Mucosa of rectum (tissue), 2 donors: Measurements from ENCODE around the gene ZNF385B.

Source experiments
- H3K27ac ChIP-seq, 2 donors: one replicate each; pipeline ENCODE4 v1.7.0; 2013; ENCODE audit warnings: inconsistent platforms in 2 of 2, low read depth in 2 of 2, low read length in 2 of 2
- H3K27me3 ChIP-seq, 2 donors: one replicate each; pipeline ENCODE4 v1.7.0; 2013; ENCODE audit warnings: low read length in 2 of 2; ENCODE audit not compliant: control insufficient read depth in 2 of 2, insufficient read depth in 2 of 2
- H3K36me3 ChIP-seq, 2 donors: one replicate each; pipeline ENCODE4 v1.7.0; 2013; ENCODE audit warnings: low read length in 2 of 2; ENCODE audit not compliant: control insufficient read depth in 2 of 2, insufficient read depth in 2 of 2
- H3K4me1 ChIP-seq, 2 donors: one replicate each; pipeline ENCODE4 v1.7.0; 2013; ENCODE audit warnings: low read length in 2 of 2, mild to moderate bottlenecking in 1 of 2; ENCODE audit not compliant: control insufficient read depth in 2 of 2, insufficient read depth in 2 of 2
- H3K4me3 ChIP-seq, 2 donors: one replicate each; pipeline ENCODE4 v1.7.0; 2013; ENCODE audit warnings: low read length in 2 of 2
- H3K9ac ChIP-seq, 2 donors: one replicate each; pipeline ENCODE4 v1.7.0; 2013; ENCODE audit warnings: low read length in 2 of 2, low read depth in 1 of 2, mild to moderate bottlenecking in 1 of 2
- H3K9me3 ChIP-seq, 2 donors: one replicate each; pipeline ENCODE4 v1.7.0; 2013; ENCODE audit warnings: low read length in 2 of 2; ENCODE audit not compliant: control insufficient read depth in 2 of 2
- donor health status: healthy.
- donor health status: Normal muscosa, but diverticular disease.

Gene ZNF385B

DNA sequence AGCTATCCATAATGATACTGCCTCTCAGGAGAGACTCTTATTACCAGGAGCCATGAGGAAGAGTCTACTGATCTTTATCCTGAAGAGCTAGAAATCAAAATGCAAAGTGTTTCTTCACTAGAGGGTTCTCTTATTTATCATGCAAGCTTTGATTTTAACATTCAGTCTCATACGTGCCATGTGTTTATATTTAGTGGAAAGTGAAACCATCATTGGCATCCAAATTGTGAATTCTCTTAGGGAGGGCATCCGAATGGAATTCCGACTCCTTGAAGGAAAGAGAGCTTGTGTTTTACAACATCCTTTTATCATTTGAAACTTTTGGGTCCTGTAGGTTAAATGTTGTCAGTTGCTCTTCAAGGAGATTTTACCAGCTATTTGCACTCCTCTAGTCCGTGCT lies 426.4 kb downstream of the ZNF385B start:
- Histone ChIP-seq H3K36me3 (no peaks in the 10 kb centered on the region), H3K4me3 (no peak overlapping the region), H3K27me3 (no peaks in the 10 kb centered on the region)

DNA sequence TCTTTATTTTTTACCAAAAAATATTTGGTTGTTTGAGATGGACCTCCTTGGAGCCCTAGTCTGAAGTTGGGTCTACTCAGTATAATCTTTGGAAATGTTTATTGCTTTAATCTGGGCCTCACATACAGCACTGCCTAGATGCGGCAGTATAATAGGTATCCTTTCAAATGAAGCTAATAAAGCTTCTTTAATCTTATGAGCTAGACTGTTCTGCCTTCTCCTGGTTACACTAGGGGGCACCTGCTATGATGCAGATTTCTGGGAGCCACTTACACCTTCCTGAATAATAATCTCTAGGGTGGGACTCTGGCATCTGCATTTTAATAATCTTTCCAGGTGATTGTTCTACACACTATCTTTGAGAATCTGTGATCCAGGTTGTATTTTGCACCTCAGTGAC lies 427.1 kb downstream of the ZNF385B start:
- Histone ChIP-seq H3K9ac (no peak overlapping the region), H3K36me3 (no peaks in the 10 kb centered on the region), H3K27me3 (no peaks in the 10 kb centered on the region), H3K9me3 (no peaks in the 10 kb centered on the region), H3K27ac (no peak overlapping the region), H3K4me3 (no peak overlapping the region), H3K4me1 (no peaks in the 10 kb centered on the region)

More for the DNA sequence above, 426.4 kb downstream of the ZNF385B start:
- Histone ChIP-seq H3K27ac (no peak overlapping the region), H3K4me1 (no peaks in the 10 kb centered on the region), H3K9me3 (no peaks in the 10 kb centered on the region), H3K9ac (no peak overlapping the region)

DNA sequence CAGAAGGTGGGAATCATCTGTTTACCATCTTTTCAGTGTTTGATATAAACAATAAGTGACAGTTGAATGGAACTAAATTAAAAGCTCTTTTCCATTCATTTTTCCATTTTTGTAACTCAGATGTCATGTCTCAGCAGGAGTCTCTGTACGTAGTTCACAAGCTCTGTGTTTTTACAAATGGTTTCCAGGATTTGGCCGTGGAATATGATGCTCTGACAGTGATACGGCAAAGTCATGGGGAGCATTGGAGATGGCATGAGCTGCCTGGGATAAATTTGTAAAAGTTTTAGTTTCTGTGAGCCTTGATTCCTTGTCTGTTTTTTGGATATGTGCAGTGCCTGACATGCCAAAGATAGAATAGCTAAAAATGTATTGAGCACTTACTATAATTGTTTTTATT lies 428.7 kb downstream of the ZNF385B start:
- Histone ChIP-seq H3K36me3 (no peaks in the 10 kb centered on the region), H3K27me3 (no peaks in the 10 kb centered on the region), H3K4me1 (no peaks in the 10 kb centered on the region), H3K9me3 (no peaks in the 10 kb centered on the region), H3K9ac (no peak overlapping the region), H3K27ac (no peak overlapping the region), H3K4me3 (no peak overlapping the region)

DNA sequence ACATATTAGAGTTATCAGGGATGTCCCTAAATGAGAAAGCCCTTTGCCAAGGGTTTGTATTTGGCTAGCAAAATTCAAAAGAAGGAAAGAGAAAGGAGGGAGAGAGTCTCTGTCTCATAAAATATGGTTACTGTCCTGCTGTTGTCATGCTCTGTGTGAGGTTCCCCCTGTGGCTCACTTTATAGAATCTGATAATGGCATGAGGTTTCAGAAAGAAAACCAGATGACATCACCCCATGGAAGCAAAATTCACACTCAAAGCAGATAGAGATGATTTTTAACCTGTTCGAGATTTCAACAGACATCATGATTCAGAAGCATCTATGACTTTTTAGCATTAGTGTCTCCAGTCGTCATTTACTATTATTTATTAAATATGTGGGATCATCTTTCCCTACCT lies 431.8 kb downstream of the ZNF385B start:
- H3K4me1 ChIP-seq: no peaks in the 10 kb centered on the region
- H3K27me3 ChIP-seq: no peaks in the 10 kb centered on the region
- H3K9ac ChIP-seq: no peak overlapping the region
- H3K36me3 ChIP-seq: no peaks in the 10 kb centered on the region
- no peaks in the 10 kb centered on the region for H3K9me3 ChIP-seq
- no peak overlapping the region for H3K27ac ChIP-seq
- H3K4me3 ChIP-seq: no peak overlapping the region

DNA sequence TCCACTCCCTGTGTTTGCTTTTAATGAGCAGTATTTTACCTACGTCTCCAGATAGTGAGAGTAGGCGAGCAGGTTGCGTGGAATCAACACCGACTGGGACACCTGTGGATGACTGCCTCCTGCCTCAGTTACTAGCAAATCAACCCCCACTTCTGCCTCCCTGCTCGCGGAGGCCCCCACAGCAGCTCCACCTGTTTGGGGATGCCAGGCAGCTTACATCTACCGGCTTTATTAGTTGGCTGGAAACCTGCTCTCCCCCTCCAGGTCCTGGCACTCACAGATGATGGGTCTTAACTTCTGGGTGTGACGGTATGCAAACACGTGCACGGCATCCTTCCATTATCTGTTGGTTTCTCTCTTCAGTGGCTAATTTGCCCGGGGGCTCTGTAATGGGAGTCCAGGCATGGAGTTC lies 432.3 kb downstream of the ZNF385B start:
- Histone ChIP-seq H3K4me1 (no peaks in the 10 kb centered on the region), H3K36me3 (no peaks in the 10 kb centered on the region), H3K27ac (no peak overlapping the region), H3K27me3 (no peaks in the 10 kb centered on the region), H3K9me3 (no peaks in the 10 kb centered on the region), H3K4me3 (no peak overlapping the region), H3K9ac (no peak overlapping the region)

DNA sequence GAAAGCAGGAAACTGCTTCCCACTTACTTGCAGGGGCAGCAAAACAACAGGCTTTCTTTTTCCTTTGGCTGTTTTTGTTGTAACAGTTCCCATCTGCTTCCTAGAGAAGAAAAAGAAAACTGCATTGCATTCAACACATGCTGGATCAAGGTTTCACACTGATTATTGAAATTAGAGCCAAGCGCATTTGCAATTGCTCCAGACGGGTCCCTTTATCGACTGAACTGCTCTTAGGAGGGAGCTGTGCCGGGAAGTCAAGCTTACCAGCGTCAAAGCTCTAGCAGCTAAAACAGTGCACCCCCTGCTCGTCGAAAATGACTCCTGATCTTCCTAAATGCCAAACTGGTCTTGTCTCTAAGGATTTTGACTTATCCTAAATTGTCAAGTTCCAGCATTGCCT lies 432.8 kb downstream of the ZNF385B start:
- Histone ChIP-seq H3K4me3 (no peak overlapping the region), H3K4me1 (no peaks in the 10 kb centered on the region), H3K27me3 (no peaks in the 10 kb centered on the region), H3K9ac (no peak overlapping the region), H3K27ac (no peak overlapping the region), H3K9me3 (no peaks in the 10 kb centered on the region), H3K36me3 (no peaks in the 10 kb centered on the region)

DNA sequence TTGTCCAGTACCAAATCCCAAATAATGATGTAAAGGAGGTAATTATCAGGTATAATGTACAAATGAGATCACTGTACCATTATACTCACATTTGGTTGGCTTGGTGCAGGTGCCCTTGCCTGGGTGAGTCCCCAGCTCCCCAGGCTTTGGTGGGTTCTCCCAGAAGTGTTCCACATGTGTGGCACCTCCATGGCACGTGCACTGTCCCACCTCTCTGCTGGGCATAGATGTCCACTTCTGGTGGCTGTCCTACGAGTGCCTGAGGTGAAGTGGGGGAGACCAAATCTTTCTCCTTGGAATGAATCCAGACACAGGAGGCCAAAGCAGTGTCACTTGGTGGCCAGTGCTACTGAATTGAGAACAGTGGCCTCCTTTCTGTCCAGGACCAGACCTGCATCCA lies 434.3 kb downstream of the ZNF385B start:
- H3K36me3 ChIP-seq: no peaks in the 10 kb centered on the region
- no peak overlapping the region for H3K27ac ChIP-seq
- no peak overlapping the region for H3K4me3 ChIP-seq
- H3K27me3 ChIP-seq: peaks cover 0 to 3% of the 10 kb centered on the region in 2 donors
- H3K9me3 ChIP-seq: no peaks in the 10 kb centered on the region
- H3K9ac ChIP-seq: no peak overlapping the region
- no peaks in the 10 kb centered on the region for H3K4me1 ChIP-seq

DNA sequence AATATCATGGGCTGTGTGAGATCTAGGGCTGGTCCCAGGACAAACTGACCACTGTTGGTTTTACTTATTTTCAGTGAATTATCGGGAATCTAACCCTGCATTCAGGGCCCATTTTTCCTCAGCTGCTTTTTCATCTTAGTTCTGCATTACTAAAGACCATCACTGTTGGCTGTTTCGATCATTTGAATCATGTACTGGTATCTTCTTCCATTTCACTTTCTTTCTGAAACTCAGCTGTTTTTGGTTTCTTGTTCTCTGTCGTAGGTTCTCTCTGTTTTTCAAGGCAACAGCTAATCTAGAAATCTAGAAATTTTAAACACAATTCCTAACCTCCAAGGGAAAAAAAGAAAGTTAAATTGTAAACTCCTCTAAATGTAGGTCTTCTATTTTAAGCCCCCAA lies 436.8 kb downstream of the ZNF385B start:
- H3K4me1 ChIP-seq: no peaks in the 10 kb centered on the region
- H3K27ac ChIP-seq: no peak overlapping the region
- H3K9me3 ChIP-seq: no peaks in the 10 kb centered on the region
- H3K4me3 ChIP-seq: no peak overlapping the region
- no peak overlapping the region for H3K9ac ChIP-seq
- H3K27me3 ChIP-seq: peaks cover 0 to 3% of the 10 kb centered on the region in 2 donors
- H3K36me3 ChIP-seq: no peaks in the 10 kb centered on the region

DNA sequence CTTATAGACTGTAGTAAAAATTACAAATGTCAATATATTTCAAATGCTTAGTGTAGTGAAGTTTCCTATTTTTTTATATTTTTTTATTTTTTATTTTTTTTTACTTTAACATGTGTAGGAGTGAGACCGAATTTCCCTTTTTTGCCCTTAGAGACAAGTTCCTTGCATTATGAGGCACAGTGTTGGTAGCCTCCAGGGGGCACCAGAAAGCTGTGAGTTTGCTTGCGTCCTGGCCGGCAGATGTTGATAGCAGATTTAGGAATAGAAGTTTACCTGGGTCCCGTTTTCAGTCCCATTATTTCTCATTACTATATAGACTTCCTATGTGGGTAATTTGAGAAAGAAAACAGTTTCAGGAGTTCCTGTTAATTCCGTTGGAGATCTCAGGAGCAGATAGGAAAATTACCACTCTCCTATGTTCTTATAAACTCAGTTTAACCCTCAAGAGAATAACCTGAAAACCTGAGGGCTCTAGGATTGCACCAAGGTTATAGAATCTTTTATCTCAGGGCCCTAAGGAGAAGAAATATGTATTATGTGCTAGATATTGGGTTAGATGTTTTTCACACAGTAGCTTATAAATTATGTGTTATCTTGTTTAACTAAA lies 439.3 kb downstream of the ZNF385B start:
- Histone ChIP-seq H3K36me3 (no peaks in the 10 kb centered on the region), H3K9ac (no peak overlapping the region), H3K27me3 (peaks cover 0 to 3% of the 10 kb centered on the region in 2 donors), H3K9me3 (no peaks in the 10 kb centered on the region), H3K27ac (no peak overlapping the region), H3K4me3 (no peak overlapping the region), H3K4me1 (no peaks in the 10 kb centered on the region)

DNA sequence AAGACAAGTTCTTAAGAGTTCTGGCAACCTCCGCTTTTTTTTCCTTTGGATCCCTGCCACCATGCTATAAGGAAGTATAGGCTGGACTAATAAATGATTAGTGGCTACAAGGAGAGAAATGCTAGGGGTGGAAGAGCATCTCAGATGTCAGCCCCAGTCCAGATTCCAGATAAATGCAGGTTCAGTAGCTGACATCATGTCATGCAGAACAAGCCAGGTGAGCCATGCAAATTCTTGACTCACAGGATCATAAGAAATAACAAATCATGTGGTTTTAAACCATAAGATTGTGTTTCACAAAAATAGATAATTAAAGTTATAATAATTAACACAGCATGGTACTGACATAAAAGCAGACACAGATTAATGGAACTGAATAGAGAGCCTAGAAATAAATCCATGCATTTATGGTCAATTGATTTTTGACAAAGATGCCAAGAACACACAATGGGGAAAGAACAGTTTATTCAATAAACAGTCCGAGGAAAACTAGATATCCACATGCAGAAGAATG lies 443.9 kb downstream of the ZNF385B start:
- H3K9ac ChIP-seq: no peak overlapping the region
- peaks cover 0 to under 1% of the 10 kb centered on the region in 2 donors for H3K27me3 ChIP-seq
- H3K36me3 ChIP-seq: no peaks in the 10 kb centered on the region
- no peaks in the 10 kb centered on the region for H3K9me3 ChIP-seq
- H3K27ac ChIP-seq: no peak overlapping the region
- H3K4me3 ChIP-seq: no peak overlapping the region
- H3K4me1 ChIP-seq: no peaks in the 10 kb centered on the region
